Hair follicular keratinocyte (primary cell): ENCODE results near the gene ZFP82. TPM values are rescaled to one million over a fixed set of nuclear protein-coding genes. Genes with fewer than 3 reads are reported as not detected.

Source experiments
- total RNA-seq: library from RNA; depleted of rRNA; stranded (reverse); fragments of >200 nt; gene quantifications from 2 replicates; pipeline ENCODE4 v1.2.3, GENCODE V29; 2015

Gene ZFP82
- 3.4 and 3.9 TPM in 2 replicates for total RNA-seq

GRCh38 chr19:36418287-36419001 lies at the start of gene ZFP82:
TSS of gene ZFP82 (minus strand) at chr19:36418644. CDS start at chr19:36409789, 8,855 bp downstream.

GRCh38 chr19:36378625-36379509 lies 39.6 kb downstream of the ZFP82 start, which contains the start of gene ZFP14:
TSS of gene ZFP14 (minus strand) at chr19:36379201. CDS start at chr19:36367892, 11,309 bp downstream.

Other genes starting within 250 kb of the ZFP82 start
- 1.3 and 2.2 TPM in 2 replicates for gene ZNF565, start 204.0 kb downstream of the ZFP82 start, total RNA-seq
- 61.8 and 62.9 TPM in 2 replicates for gene ZNF146, start 203.5 kb downstream of the ZFP82 start, total RNA-seq
- gene ZFP14, start 39.4 kb downstream of the ZFP82 start, total RNA-seq = 0.15 and 0.31 TPM in 2 replicates
- gene ZNF566, start 70.9 kb upstream of the ZFP82 start, total RNA-seq = 3.4 and 4.3 TPM in 2 replicates
- 5.4 and 7.0 TPM in 2 replicates for gene ZNF260, start 109.6 kb upstream of the ZFP82 start, total RNA-seq
- gene ZNF529, start 154.6 kb upstream of the ZFP82 start, total RNA-seq = 3.0 and 6.8 TPM in 2 replicates
- 5.6 and 9.4 TPM in 2 replicates for gene ZNF382, start 186.7 kb upstream of the ZFP82 start, total RNA-seq
- gene ZNF461, start 248.2 kb upstream of the ZFP82 start, total RNA-seq = 1.7 and 6.1 TPM in 2 replicates